Suprapubic skin (tissue), 4 donors: ENCODE data around the gene PDILT. TPM values are rescaled to one million over a fixed set of nuclear protein-coding genes. Genes with fewer than 3 reads are reported as not detected.

Experiments
- DNase-seq, 2 donors: peaks; one replicate each; pipeline ENCODE4 v3.0.0-alpha.2; 2019; ENCODE audit warnings: low spot score in 2 of 2
- H3K27ac ChIP-seq: fragments of 200-600 bp; sonication (generic); one replicate; pipeline ENCODE4 v1.5.1; 2019
- H3K27me3 ChIP-seq: fragments of 200-600 bp; sonication (generic); one replicate; pipeline ENCODE4 v1.5.1; 2019
- H3K36me3 ChIP-seq: fragments of 200-600 bp; sonication (generic); one replicate; pipeline ENCODE4 v1.5.1; 2019
- H3K4me1 ChIP-seq: fragments of 200-600 bp; sonication (generic); one replicate; pipeline ENCODE4 v1.5.1; 2019
- H3K4me3 ChIP-seq: fragments of 200-600 bp; sonication (generic); one replicate; pipeline ENCODE4 v1.5.1; 2019; ENCODE audit warnings: mild to moderate bottlenecking
- H3K9me3 ChIP-seq: fragments of 200-600 bp; sonication (generic); one replicate; pipeline ENCODE4 v1.5.1; 2019
- CTCF ChIP-seq, 2 donors: fragments of 200-600 bp in 1 of 2; fragments of 450-650 bp in 1 of 2; sonication (generic) in 1 of 2; IDR thresholded peaks; one replicate each; pipeline ENCODE4 v1.5.1; 2016 to 2019; ENCODE audit warnings: antibody characterized with exemption in 2 of 2, mild to moderate bottlenecking in 1 of 2, moderate library complexity in 1 of 2
- EP300 ChIP-seq: sonication (generic); formaldehyde crosslinking; IDR thresholded peaks from one replicate; pipeline ENCODE4 v1.6.1; 2017; ENCODE audit warnings: antibody characterized with exemption
- POLR2A ChIP-seq, 2 donors: fragments of 450-650 bp; IDR thresholded peaks; one replicate each; pipeline ENCODE4 v1.6.1; 2017; ENCODE audit warnings: antibody characterized with exemption in 2 of 2, mild to moderate bottlenecking in 2 of 2, moderate library complexity in 2 of 2
- POLR2AphosphoS5 ChIP-seq, 3 donors: sonication (generic); formaldehyde crosslinking; IDR thresholded peaks; one replicate each; pipeline ENCODE4 v1.6.1; 2017; ENCODE audit warnings: antibody characterized with exemption in 3 of 3
- WGBS: methylation state at CpG from one replicate; pipeline ENCODE4 v1.1.5; 2018; 5-methylcytosine and 5-hydroxymethylcytosine counted together
- total RNA-seq, 4 donors: library from RNA; depleted of rRNA; stranded (reverse); fragments of >200 nt; gene quantifications; one replicate each; pipeline ENCODE4 v1.1.0, GENCODE V29; 2016

Gene PDILT
- total RNA-seq, 4 donors from 2014 or later = not detected

GRCh38 chr16:20327444-20328041, 77.0 kb downstream of the PDILT start, which contains the start of gene GP2:
GP2 (minus strand) TSS chr16:20327513; CDS start chr16:20326431, 1,082 bp downstream.
- TF ChIP-seq POLR2AphosphoS5 (IDR thresholded peaks at IDR 0.05) = no peak
- TF ChIP-seq POLR2A (IDR thresholded peaks at IDR 0.05) = no peak
- TF ChIP-seq EP300 = no peak
- peaks cover 6% of the 10 kb centered on the region for H3K27me3 ChIP-seq
- H3K36me3 ChIP-seq = no peaks in the 10 kb centered on the region
- H3K4me3 ChIP-seq = no peak within 1 kb of the TSS
- 74% methylated on average over 7 of the region's 7 CpGs for WGBS
- H3K27ac ChIP-seq = no peak within 1 kb of the TSS
- DNase-seq = no peak
- H3K4me1 ChIP-seq = no peaks in the 10 kb centered on the region
- no peaks in the 10 kb centered on the region for H3K9me3 ChIP-seq

DNA sequence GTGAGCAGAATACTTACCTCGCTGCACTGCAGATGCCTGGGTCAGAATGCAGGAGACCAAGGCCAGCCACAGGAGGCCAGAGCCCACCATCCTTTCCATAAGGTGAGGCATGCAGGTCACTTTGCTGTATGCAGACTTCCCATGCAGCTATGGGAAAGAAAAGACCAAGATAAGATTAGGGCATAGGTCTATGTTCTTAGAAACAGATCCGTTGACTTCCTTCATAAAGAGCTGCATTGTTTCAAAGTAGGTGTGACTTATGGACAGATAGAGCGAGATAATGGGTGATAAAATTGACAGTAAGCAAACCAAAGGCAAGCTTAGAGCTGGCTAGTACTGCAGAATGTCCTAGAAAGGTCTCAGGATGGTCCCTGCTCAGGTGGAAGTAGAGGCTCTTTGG, 78.2 kb downstream of the PDILT start:
- no peaks in the 10 kb centered on the region for H3K4me1 ChIP-seq
- DNase-seq = no peak
- H3K27ac ChIP-seq = no peak overlapping the region
- H3K27me3 ChIP-seq = peaks cover 3% of the 10 kb centered on the region
- TF ChIP-seq POLR2A (IDR thresholded peaks at IDR 0.05) (no peak), CTCF (IDR thresholded peaks at IDR 0.05) (no peak), POLR2AphosphoS5 (IDR thresholded peaks at IDR 0.05) (no peak), EP300 (no peak)
- no peak overlapping the region for H3K4me3 ChIP-seq
- H3K9me3 ChIP-seq = no peaks in the 10 kb centered on the region
- H3K36me3 ChIP-seq = no peaks in the 10 kb centered on the region
- 74% methylated on average over 3 of the region's 3 CpGs for WGBS

DNA sequence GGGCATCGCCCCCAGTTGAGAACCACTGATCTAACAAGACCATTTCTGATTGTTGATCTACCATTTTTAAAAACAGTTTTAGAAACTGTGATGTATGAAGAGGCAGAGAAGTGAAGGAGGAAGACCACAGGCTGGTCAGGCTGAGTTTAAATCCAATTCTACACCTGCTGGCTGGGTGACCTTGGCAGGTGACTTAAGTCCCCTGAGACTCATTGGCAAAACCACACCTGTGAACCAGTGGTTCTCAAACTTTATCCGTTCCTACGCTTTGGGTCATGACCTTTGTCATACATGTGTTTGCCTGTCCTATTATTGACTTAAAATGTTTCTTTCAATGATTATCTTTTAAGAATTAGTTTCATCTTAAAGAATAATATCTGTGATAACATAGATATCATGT, 79.5 kb downstream of the PDILT start:
- Histone ChIP-seq H3K27ac (no peak overlapping the region), H3K4me1 (no peaks in the 10 kb centered on the region), H3K27me3 (peaks cover 3% of the 10 kb centered on the region), H3K9me3 (no peaks in the 10 kb centered on the region), H3K4me3 (no peak overlapping the region), H3K36me3 (no peaks in the 10 kb centered on the region)
- WGBS = 59% methylated on average over 3 of the region's 3 CpGs
- TF ChIP-seq CTCF (IDR thresholded peaks at IDR 0.05) (no peak), POLR2A (IDR thresholded peaks at IDR 0.05) (no peak), EP300 (no peak), POLR2AphosphoS5 (IDR thresholded peaks at IDR 0.05) (no peak)
- DNase-seq = no peak

GRCh38 chr16:20323591-20324117, 80.9 kb downstream of the PDILT start:
- Histone ChIP-seq H3K36me3 (no peaks in the 10 kb centered on the region), H3K9me3 (no peaks in the 10 kb centered on the region), H3K4me3 (no peak overlapping the region), H3K27me3 (peaks cover 3% of the 10 kb centered on the region), H3K4me1 (no peaks in the 10 kb centered on the region), H3K27ac (no peak overlapping the region)
- TF ChIP-seq POLR2AphosphoS5 (IDR thresholded peaks at IDR 0.05) = no peak
- no peak for TF ChIP-seq POLR2A (IDR thresholded peaks at IDR 0.05)
- no peak for TF ChIP-seq EP300
- no peak for TF ChIP-seq CTCF (IDR thresholded peaks at IDR 0.05)
- 64% methylated on average over 9 of the region's 9 CpGs for WGBS
- no peak for DNase-seq

DNA sequence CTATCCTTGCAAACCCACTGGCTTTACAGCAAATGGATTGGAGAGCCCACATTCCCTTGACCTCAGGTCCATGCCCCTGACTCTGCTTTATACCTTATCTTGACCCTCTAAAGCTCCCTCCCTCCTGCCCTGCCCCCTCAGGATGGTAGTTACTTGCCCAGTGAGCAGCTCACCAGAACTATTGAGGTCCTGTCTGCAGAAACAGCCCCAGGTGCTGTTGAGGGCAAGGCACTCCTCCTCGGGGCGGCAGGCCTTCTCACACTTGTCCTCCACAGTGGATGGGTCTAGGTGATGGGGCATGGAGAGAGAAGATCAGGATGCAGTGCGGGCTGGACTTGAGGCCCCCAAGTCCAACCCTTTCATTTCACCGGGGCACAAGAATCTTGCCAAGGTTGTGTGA, 81.8 kb downstream of the PDILT start:
- no peak for TF ChIP-seq POLR2AphosphoS5 (IDR thresholded peaks at IDR 0.05)
- no peak for TF ChIP-seq EP300
- no peak for TF ChIP-seq POLR2A (IDR thresholded peaks at IDR 0.05)
- no peak for TF ChIP-seq CTCF (IDR thresholded peaks at IDR 0.05)
- Histone ChIP-seq H3K27ac (no peak overlapping the region), H3K4me3 (no peak overlapping the region), H3K9me3 (no peaks in the 10 kb centered on the region), H3K4me1 (no peaks in the 10 kb centered on the region), H3K36me3 (no peaks in the 10 kb centered on the region), H3K27me3 (peaks cover 3% of the 10 kb centered on the region)
- no peak for DNase-seq
- 87% methylated on average over 3 of the region's 4 CpGs for whole genome bisulfite sequencing
